HepG2 (cell line): ENCODE results near the gene EPHB3.

Experiments
- MIER2 ChIP-seq: IDR thresholded peaks from 2 replicates; pipeline ENCODE4 v1.6.1; 2016; ENCODE audit warnings: missing biosample characterization, missing genetic modification reagents
- TF ChIP-seq, protein P1 (sequence below), 2 experiments: fragments of 450-650 bp in 1 of 2; sonication (generic) in 1 of 2; formaldehyde crosslinking in 1 of 2; IDR thresholded peaks; 2 replicates each; pipeline versions ENCODE4 v1.6.1 to v1.8.0; 2016 to 2022; ENCODE audit warnings: antibody characterized with exemption in 1 of 2, mild to moderate bottlenecking in 1 of 2, missing genetic modification reagents in 1 of 2

DNA sequence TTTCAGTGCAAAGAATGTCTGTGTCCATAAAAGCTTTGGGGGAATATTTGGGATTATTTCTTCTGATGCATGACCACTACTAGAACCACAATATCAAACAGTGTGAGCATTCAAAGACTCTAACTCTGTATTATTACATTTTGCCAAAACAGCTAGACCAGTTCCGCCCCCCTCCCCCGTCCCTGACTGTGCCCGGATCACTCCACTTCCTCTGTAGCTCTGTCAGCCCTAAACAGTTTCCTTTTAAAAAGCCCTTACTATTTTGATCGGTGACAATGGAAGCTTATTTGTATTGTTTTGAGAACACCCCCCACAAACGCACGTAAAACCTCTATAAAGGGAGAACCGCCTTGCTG lies 36.6 kb upstream of the EPHB3 start:
- no peak for TF ChIP-seq MIER2
- TF ChIP-seq, protein P1, sequence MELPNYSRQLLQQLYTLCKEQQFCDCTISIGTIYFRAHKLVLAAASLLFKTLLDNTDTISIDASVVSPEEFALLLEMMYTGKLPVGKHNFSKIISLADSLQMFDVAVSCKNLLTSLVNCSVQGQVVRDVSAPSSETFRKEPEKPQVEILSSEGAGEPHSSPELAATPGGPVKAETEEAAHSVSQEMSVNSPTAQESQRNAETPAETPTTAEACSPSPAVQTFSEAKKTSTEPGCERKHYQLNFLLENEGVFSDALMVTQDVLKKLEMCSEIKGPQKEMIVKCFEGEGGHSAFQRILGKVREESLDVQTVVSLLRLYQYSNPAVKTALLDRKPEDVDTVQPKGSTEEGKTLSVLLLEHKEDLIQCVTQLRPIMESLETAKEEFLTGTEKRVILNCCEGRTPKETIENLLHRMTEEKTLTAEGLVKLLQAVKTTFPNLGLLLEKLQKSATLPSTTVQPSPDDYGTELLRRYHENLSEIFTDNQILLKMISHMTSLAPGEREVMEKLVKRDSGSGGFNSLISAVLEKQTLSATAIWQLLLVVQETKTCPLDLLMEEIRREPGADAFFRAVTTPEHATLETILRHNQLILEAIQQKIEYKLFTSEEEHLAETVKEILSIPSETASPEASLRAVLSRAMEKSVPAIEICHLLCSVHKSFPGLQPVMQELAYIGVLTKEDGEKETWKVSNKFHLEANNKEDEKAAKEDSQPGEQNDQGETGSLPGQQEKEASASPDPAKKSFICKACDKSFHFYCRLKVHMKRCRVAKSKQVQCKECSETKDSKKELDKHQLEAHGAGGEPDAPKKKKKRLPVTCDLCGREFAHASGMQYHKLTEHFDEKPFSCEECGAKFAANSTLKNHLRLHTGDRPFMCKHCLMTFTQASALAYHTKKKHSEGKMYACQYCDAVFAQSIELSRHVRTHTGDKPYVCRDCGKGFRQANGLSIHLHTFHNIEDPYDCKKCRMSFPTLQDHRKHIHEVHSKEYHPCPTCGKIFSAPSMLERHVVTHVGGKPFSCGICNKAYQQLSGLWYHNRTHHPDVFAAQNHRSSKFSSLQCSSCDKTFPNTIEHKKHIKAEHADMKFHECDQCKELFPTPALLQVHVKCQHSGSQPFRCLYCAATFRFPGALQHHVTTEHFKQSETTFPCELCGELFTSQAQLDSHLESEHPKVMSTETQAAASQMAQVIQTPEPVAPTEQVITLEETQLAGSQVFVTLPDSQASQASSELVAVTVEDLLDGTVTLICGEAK (IDR thresholded peaks at IDR 0.05) = no peak
- TF ChIP-seq, protein P1 (CRISPR knock-in tag; IDR thresholded peaks at IDR 0.05) = no peak
